ENCODE results near the gene ZDHHC20.

DNA sequence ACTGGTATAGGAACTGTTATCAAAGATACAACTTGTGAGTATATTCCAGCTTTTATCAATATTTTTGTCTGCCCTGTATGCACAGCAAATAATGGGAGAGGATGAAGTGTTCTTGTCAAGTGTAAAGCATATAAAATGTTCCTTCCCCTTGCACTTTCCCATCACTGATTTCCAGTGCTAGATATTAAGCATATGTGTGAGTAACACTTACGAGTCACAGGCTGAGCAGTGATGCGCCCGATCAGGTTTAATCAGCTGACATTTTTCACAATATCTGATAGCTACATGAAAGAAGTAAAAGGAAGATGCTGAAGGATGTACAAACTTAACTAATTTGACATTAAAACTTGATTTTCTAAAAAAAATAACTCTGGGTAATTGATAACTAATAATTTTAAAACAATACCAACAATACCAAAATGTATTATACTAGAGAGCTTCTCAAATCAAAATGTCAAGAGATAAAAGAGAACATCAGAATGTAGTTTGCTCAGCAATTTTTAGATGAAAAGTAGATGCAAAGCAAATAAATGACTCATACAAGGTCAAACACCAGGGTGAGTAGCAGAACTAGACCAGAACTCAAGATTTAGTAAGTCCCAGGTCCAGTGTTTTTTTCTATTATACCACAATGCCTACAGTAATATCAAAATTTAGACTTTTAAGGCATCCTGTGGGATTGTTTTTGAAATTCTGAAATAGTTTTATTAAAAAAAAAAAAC is 56.4 kb downstream of the ZDHHC20 start:
- TF ChIP-seq TAF1 (IDR thresholded peaks at IDR 0.05; ENCODE audit: low read depth, low read length) (no peak), PAX5 (IDR thresholded peaks at IDR 0.05; ENCODE audit: insufficient read depth, low read length, severe bottlenecking) (no peak)

Measured in GM12891 (cell line).